Adrenal gland (tissue), 12 donors: ENCODE results near the gene PHF23. TPM values are rescaled to one million over a fixed set of nuclear protein-coding genes. Genes with fewer than 3 reads are reported as not detected.

ENCODE experiments used
- DNase-seq, 7 donors: peaks; one replicate each; pipeline ENCODE4 v3.0.0-alpha.2; 2019 to 2020
- H3K27ac ChIP-seq, 5 donors: fragments of 200-600 bp; sonication (generic) in 4 of 5; 1 replicate in 3 of 5; 2 replicates in 2 of 5; pipeline versions ENCODE4 v1.5.1 to v1.8.0; 2016 to 2020; ENCODE audit warnings: mild to moderate bottlenecking in 1 of 5
- H3K27me3 ChIP-seq: fragments of 200-600 bp; 2 replicates; pipeline ENCODE4 v1.8.0; 2021
- H3K36me3 ChIP-seq, 2 donors: fragments of 200-600 bp; replicated peaks in 1 of 2; 1 replicate in 1 of 2; 2 replicates in 1 of 2; pipeline versions ENCODE4 v1.5.1 to v1.8.0; 2018 to 2022
- H3K4me1 ChIP-seq, 2 donors: fragments of 200-600 bp; replicated peaks in 1 of 2; 1 replicate in 1 of 2; 2 replicates in 1 of 2; pipeline versions ENCODE4 v1.5.1 to v1.8.0; 2018 to 2021
- H3K4me3 ChIP-seq, 4 donors: fragments of 200-600 bp; sonication (generic) in 3 of 4; one replicate each; pipeline ENCODE4 v1.5.1; 2016 to 2018
- H3K9me3 ChIP-seq, 3 donors: fragments of 200-600 bp; sonication (generic) in 1 of 3; replicated peaks in 1 of 3; 1 replicate in 2 of 3; 2 replicates in 1 of 3; pipeline versions ENCODE4 v1.5.1 to v1.8.0; 2016 to 2021
- CTCF ChIP-seq, 6 experiments: fragments of 450-650 bp in 4 of 6; fragments of 200-600 bp in 2 of 6; sonication (generic) in 1 of 6; IDR thresholded peaks; 1 replicate in 5 of 6; 2 replicates in 1 of 6; pipeline versions ENCODE4 v1.5.1 to v1.8.0; 2016 to 2021; ENCODE audit warnings: antibody characterized with exemption in 6 of 6, mild to moderate bottlenecking in 2 of 6, moderate library complexity in 1 of 6
- POLR2A ChIP-seq, 2 donors: fragments of 450-650 bp; IDR thresholded peaks; one replicate each; pipeline ENCODE4 v1.6.1; 2017; ENCODE audit warnings: antibody characterized with exemption in 2 of 2, mild to moderate bottlenecking in 2 of 2, moderate library complexity in 1 of 2
- WGBS, 4 donors: extraction: QIAGEN DNeasy Blood & Tissue Kit in 2 of 4; methylation state at CpG; one replicate each; pipeline versions ENCODE4 v1.1.5 to v1.1.7; 2013 to 2017; 5-methylcytosine and 5-hydroxymethylcytosine counted together
- intact Hi-C, 2 donors: fragments of 100-400 bp; cut with DNase I; formaldehyde crosslinking; loops; one replicate each; pipeline versions ENCODE4 v1.14.1 to v1.15.0; 2022 to 2023
- polyA plus RNA-seq, 3 donors: library from polyadenylated mRNA; stranded (reverse); fragments of 200-250 nt in 2 of 3; fragments of 350-450 nt in 1 of 3; fragmentation: Illumina TruSeq in 1 of 3; extraction: RNeasy Lipid Tissue Mini Kit (QIAGEN cat#74804) in 1 of 3; gene quantifications; one replicate each; pipeline ENCODE4 v1.2.3, GENCODE V29; 2013 to 2014
- total RNA-seq, 9 donors: library from RNA; depleted of rRNA in 4 of 9; stranded (reverse); fragments of >200 nt in 4 of 9; fragments of 120-200 nt in 1 of 9; fragmentation: NEBNext Ultra II Directional in 1 of 9; extraction: Animal tissue kit (Norgen Biotek cat#: 25700) in 1 of 9; gene quantifications; one replicate each; pipeline versions ENCODE4 v1.1.0 to v1.2.4, GENCODE V29; 2013 to 2023
- donor health status: healthy with polysubstance abuse.
- donor health status: Bipolar disorder and iron deficiency.
- donor health status: DM: yes; HTN: yes; CAD: no.
- donor health status: DM: no; HTN: no; CAD: no.
- donor health status: DM: no; HTN: no; CAD: no.
- donor health status: DM: yes; HTN: yes; CAD: no.

Gene PHF23
- total and polyA plus RNA-seq, 12 donors, result 28.0 to 141 (median 64.5) TPM

- DNase-seq, result no peak
- Histone ChIP-seq H3K36me3 (peaks cover 0 to 54% of the 10 kb centered on the region in 2 donors), H3K27ac (no peak overlapping the region), H3K4me3 (no peak overlapping the region), H3K27me3 (no peaks in the 10 kb centered on the region), H3K4me1 (no peaks in the 10 kb centered on the region), H3K9me3 (no peaks in the 10 kb centered on the region)
- intact Hi-C loops, result no loop called here
- WGBS, 4 donors, result 77 to 89% (median 84%) methylated on average over 7 to 12 of the region's 12 CpGs
- TF ChIP-seq CTCF (IDR thresholded peaks at IDR 0.05) (no peak), POLR2A (IDR thresholded peaks at IDR 0.05) (no peak)
These were observed 43.3 kb downstream of the PHF23 start for GRCh38 chr17:7195971-7196370.

- peaks cover 0 to 56% of the 10 kb centered on the region in 2 donors for H3K36me3 ChIP-seq
These were observed 46.9 kb downstream of the PHF23 start for GRCh38 chr17:7192271-7192937.

GRCh38 chr17:7191571-7192270, 47.5 kb downstream of the PHF23 start:
- Histone ChIP-seq H3K27ac (no peak overlapping the region), H3K4me3 (no peak overlapping the region), H3K36me3 (peaks cover 0 to 51% of the 10 kb centered on the region in 2 donors), H3K27me3 (no peaks in the 10 kb centered on the region), H3K9me3 (no peaks in the 10 kb centered on the region), H3K4me1 (no peaks in the 10 kb centered on the region)
- TF ChIP-seq POLR2A (IDR thresholded peaks at IDR 0.05) (no peak), CTCF (IDR thresholded peaks at IDR 0.05) (no peak)
- intact Hi-C loops, result no loop called here
- DNase-seq, result peak in 2 of 7 donors; percentile 39 to 49
- 79 to 87% (median 83%) methylated on average over 21 to 26 of the region's 26 CpGs for WGBS, 4 donors

More at GRCh38 chr17:7192271-7192937, 46.9 kb downstream of the PHF23 start:
- Histone ChIP-seq H3K9me3 (no peaks in the 10 kb centered on the region), H3K27ac (no peak overlapping the region), H3K27me3 (no peaks in the 10 kb centered on the region), H3K4me3 (no peak overlapping the region), H3K4me1 (no peaks in the 10 kb centered on the region)
- intact Hi-C loops, result no loop called here
- WGBS, 4 donors, result 77 to 83% (median 79%) methylated on average over 12 of the region's 12 CpGs
- no peak for DNase-seq
- TF ChIP-seq CTCF (IDR thresholded peaks at IDR 0.05) (no peak), POLR2A (IDR thresholded peaks at IDR 0.05) (no peak)

GRCh38 chr17:7191069-7191468, 48.2 kb downstream of the PHF23 start:
- TF ChIP-seq CTCF (IDR thresholded peaks at IDR 0.05) (no peak), POLR2A (IDR thresholded peaks at IDR 0.05) (no peak)
- H3K36me3 ChIP-seq, result peaks cover 0 to 44% of the 10 kb centered on the region in 2 donors
- H3K4me3 ChIP-seq, result no peak overlapping the region
- H3K27me3 ChIP-seq, result no peaks in the 10 kb centered on the region
- no peaks in the 10 kb centered on the region for H3K9me3 ChIP-seq
- whole genome bisulfite sequencing, 4 donors, result 93 to 97% (median 95%) methylated on average over 11 to 12 of the region's 12 CpGs
- intact Hi-C loops, result no loop called here
- peak in 1 of 7 donors; percentile 13 for DNase-seq
- H3K27ac ChIP-seq, result no peak overlapping the region
- no peaks in the 10 kb centered on the region for H3K4me1 ChIP-seq
